Fibroblast of mammary gland (primary cell): Measurements from ENCODE around the gene IQGAP2.

ENCODE experiments used
- DNase-seq: peaks from one replicate; pipeline ENCODE4 v3.0.0-alpha.2; 2010; ENCODE audit warnings: low read depth
- H3K4me3 ChIP-seq: 2 replicates; pipeline ENCODE4 v1.5.1; 2011; ENCODE audit warnings: low read depth, mild to moderate bottlenecking, low read length, moderate library complexity; ENCODE audit not compliant: control insufficient read depth
- TF ChIP-seq, protein P1 (sequence below): conservative IDR thresholded peaks from 2 replicates; pipeline ENCODE4 v1.5.1; 2011; ENCODE audit warnings: low read depth, low read length, inconsistent platforms; ENCODE audit not compliant: control insufficient read depth, insufficient read depth

Gene IQGAP2

DNA sequence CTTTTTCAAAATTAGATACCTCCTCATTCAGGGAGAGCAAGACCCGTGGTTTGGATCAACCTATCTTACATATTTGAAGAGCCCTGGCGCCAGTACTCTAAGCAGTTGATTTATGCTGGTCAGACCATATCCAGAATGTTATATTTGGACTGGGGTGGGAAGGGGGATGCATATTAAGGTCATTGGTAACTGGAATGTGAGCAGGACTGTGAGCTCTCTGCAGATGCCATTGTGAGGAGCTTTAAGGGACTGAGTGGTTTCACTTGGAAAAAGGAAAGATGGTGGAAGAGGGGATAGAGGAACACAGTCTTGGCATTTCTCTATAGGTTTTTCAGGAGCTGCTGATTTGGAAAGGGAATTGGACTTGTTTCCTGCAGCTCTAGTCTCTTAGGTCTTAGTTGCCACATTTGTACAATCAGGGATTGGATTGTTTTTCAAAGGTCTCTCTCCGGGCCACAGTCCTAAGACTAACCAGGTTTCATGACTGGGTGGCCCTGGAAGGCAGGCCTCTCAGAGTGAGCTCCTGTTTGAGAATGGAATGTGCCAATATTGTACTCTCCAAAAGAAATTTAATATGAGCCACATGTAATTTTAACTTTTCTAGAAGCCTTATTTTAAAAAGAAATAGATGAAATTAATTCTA lies 287.1 kb downstream of the IQGAP2 start:
- TF ChIP-seq, protein P1, sequence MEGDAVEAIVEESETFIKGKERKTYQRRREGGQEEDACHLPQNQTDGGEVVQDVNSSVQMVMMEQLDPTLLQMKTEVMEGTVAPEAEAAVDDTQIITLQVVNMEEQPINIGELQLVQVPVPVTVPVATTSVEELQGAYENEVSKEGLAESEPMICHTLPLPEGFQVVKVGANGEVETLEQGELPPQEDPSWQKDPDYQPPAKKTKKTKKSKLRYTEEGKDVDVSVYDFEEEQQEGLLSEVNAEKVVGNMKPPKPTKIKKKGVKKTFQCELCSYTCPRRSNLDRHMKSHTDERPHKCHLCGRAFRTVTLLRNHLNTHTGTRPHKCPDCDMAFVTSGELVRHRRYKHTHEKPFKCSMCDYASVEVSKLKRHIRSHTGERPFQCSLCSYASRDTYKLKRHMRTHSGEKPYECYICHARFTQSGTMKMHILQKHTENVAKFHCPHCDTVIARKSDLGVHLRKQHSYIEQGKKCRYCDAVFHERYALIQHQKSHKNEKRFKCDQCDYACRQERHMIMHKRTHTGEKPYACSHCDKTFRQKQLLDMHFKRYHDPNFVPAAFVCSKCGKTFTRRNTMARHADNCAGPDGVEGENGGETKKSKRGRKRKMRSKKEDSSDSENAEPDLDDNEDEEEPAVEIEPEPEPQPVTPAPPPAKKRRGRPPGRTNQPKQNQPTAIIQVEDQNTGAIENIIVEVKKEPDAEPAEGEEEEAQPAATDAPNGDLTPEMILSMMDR, result no peak
- DNase-seq, result no peak
- no peak overlapping the region for H3K4me3 ChIP-seq

DNA sequence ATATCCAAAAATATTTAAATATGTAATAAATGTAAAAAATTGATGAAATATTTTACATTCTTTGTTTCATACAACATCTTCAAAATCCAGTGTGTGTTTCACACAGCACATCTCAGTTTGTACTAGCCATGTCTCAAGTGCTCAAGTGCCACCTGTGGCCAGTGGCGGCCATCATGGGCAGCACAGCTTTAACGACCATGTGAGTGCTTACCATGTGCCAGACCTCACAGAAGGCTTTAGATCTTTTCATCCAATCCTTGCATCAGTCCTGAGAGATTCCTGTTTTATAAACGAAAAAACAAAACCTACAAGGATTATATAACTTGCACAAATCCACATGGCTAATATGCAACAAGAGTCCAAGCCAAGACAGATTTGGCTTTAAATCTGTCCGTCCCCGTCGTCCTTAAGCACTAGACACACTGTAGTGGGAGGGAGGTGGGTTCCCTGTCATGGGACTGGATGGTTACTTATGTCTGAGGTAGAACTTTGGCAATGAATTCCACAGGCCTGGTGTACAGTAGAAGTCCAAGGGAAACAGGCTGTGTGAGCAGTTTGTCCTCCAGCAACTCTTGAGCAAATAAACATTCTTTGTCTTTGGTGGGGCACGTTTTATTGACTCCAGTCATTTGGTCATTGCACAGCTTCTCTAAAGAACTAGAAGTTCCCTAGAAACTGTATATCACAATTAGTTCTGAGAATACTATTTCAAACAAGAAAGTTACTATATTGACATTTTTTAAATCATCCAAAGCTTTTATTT lies 287.8 kb downstream of the IQGAP2 start:
- DNase-seq, result peak; percentile 81
- TF ChIP-seq, protein P1, result no peak
- no peak overlapping the region for H3K4me3 ChIP-seq

DNA sequence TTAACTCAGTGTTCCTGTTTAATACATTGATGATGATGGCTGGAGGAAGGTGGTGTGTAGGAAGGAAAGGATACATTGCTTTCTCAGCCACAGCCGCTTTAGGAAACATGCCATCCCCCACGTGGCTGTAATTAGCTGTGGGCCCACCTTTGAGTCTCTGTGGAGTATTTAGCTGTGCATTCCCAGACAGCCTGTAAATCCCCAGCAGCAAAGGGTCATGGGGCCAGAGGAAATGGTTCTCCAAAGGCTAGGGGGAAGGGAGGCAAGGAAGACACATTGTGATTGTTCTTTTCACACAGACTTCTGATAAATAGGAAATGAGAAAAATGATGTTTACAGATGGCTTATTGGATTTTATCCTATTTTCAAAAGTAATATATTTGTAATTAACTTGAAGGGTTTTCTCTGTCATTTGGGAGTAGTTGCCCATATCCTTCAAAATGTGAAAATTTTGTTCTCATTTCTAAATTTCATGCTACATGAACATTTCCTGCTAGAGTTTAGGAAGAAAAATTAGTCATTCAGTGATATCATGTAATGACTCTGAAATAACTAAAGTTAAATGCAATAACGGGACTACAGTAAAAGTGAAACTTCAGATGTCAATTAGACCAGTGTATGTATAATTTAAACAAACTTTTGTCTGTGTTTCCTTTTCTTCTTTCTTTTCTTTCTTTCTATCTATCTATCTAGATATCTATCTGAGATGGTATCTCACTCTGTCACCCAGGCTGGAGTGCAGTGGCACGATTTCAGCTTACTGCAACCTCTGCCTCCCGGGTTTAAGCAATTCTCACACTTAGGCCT lies 288.6 kb downstream of the IQGAP2 start:
- no peak overlapping the region for H3K4me3 ChIP-seq
- peak; percentile 77 for DNase-seq
- TF ChIP-seq, protein P1, result no peak

DNA sequence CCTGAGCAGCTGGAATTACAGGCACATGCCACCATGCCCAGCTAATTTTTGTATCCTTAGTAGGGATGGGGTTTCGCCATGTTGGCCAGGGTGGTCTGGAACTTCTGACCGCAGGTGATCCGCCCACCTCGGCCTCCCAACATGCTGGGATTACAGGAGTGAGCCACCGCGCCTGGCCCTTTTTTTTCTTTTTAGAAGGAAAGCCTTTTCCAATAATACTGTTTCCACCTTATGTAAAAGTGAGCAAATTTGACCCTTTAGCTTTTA lies 289.1 kb downstream of the IQGAP2 start:
- no peak overlapping the region for H3K4me3 ChIP-seq
- TF ChIP-seq, protein P1, result no peak
- DNase-seq, result no peak

DNA sequence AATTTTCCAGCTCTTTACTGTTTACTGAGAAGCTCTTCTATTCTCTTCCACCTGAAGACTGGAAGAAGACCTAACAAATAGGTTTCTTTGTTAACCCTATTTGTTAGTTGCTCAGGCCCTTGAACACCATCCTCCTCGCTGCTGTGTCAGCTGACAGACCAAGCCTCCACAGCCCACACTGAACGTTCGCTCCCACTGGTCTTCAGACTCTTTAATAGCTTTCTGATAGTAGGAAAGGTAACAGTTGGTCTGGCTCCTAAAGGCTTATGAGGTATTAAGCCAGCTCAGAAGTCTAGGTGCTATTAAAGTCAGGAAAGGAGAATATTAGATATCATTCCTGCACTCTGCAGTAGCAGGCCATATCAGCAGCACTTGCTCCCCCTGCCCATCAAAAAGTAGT lies 289.6 kb downstream of the IQGAP2 start:
- no peak overlapping the region for H3K4me3 ChIP-seq
- TF ChIP-seq, protein P1, result no peak
- no peak for DNase-seq

DNA sequence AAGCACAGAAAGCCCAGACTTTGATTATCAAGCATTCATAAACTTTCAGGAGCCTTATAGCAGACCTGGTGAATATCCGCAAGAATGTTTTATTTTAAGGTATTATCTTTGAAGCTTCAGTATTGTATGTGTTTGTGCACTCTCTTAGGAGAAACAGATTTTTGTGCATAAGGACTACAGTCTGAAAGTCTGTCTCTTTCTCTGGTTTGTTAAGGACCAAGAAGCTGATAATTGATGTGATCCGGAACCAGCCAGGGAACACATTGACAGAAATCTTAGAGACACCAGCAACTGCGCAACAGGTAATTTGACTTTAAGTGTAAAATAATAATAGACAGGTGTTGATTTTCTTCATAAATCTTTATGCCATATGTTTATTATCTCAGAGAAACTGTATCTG lies 290.1 kb downstream of the IQGAP2 start:
- TF ChIP-seq, protein P1, result no peak
- no peak overlapping the region for H3K4me3 ChIP-seq
- DNase-seq, result no peak
